Measurements from ENCODE around the gene NKAIN4.

DNA sequence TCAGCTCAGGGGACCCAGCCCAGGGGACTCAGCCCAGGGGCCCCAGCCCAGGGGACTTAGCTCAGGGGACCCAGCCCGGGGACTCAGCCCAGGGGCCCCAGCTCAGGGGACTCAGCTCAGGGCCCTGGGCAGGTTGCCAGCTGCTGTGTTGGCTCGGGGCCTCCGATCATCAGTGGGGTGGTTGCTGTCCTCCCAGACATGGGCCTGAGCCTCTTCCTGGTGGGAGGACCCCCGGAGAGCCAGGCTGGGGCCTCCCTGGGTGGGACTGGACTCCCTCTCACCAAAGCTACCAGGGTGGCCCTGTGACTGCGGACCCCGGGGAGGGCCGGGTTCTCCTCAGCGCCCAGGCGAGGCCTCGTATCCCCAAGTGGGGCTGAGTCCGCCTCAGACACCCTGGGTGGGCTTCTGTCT, 43.1 kb upstream of the NKAIN4 start:
- TF ChIP-seq, protein P1, sequence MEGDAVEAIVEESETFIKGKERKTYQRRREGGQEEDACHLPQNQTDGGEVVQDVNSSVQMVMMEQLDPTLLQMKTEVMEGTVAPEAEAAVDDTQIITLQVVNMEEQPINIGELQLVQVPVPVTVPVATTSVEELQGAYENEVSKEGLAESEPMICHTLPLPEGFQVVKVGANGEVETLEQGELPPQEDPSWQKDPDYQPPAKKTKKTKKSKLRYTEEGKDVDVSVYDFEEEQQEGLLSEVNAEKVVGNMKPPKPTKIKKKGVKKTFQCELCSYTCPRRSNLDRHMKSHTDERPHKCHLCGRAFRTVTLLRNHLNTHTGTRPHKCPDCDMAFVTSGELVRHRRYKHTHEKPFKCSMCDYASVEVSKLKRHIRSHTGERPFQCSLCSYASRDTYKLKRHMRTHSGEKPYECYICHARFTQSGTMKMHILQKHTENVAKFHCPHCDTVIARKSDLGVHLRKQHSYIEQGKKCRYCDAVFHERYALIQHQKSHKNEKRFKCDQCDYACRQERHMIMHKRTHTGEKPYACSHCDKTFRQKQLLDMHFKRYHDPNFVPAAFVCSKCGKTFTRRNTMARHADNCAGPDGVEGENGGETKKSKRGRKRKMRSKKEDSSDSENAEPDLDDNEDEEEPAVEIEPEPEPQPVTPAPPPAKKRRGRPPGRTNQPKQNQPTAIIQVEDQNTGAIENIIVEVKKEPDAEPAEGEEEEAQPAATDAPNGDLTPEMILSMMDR (optimal IDR thresholded peaks at IDR 0.05 in 1 of 3, IDR thresholded peaks at IDR 0.05 in 1 of 3, conservative IDR thresholded peaks at IDR 0.05 in 1 of 3; ENCODE audit: extremely low read depth in 1 of 3, insufficient read depth in 2 of 3, low read length in 3 of 3): no peak
- TF ChIP-seq EZH2 (IDR thresholded peaks at IDR 0.05; ENCODE audit: low read length): no peak

All from keratinocyte (primary cell).